Measurements from ENCODE around the gene UGP2.

Gene UGP2

DNA sequence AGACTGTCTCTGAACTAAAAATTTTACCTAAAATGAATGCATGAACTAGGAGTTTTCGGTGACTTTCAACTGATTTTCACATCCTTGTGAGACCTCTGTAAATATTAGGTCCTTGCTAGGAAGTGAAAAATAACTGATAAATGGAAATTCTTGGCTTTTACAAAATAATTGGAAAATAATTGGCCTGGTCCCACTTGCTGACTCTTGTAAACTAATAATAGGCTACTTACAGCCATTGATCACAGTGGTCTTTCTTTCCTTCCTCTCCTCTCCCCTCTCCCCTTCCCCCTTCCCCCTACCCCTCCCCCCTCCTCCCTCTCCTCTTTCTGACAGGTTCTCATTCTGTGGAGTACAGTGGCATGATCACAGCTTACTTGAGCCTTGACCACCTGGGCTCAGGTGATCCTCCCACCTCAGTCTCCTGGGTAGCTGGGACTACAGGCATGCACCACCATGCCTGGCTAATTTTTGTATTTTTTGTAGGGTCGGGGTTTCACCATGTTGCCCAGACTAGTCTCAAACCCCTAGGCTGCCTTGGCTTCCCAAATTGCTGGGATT, 38.3 kb downstream of the UGP2 start:
- TF ChIP-seq CEBPB (IDR thresholded peaks at IDR 0.05): no peak
- TF ChIP-seq, protein P1, sequence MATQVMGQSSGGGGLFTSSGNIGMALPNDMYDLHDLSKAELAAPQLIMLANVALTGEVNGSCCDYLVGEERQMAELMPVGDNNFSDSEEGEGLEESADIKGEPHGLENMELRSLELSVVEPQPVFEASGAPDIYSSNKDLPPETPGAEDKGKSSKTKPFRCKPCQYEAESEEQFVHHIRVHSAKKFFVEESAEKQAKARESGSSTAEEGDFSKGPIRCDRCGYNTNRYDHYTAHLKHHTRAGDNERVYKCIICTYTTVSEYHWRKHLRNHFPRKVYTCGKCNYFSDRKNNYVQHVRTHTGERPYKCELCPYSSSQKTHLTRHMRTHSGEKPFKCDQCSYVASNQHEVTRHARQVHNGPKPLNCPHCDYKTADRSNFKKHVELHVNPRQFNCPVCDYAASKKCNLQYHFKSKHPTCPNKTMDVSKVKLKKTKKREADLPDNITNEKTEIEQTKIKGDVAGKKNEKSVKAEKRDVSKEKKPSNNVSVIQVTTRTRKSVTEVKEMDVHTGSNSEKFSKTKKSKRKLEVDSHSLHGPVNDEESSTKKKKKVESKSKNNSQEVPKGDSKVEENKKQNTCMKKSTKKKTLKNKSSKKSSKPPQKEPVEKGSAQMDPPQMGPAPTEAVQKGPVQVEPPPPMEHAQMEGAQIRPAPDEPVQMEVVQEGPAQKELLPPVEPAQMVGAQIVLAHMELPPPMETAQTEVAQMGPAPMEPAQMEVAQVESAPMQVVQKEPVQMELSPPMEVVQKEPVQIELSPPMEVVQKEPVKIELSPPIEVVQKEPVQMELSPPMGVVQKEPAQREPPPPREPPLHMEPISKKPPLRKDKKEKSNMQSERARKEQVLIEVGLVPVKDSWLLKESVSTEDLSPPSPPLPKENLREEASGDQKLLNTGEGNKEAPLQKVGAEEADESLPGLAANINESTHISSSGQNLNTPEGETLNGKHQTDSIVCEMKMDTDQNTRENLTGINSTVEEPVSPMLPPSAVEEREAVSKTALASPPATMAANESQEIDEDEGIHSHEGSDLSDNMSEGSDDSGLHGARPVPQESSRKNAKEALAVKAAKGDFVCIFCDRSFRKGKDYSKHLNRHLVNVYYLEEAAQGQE (IDR thresholded peaks at IDR 0.05; ENCODE audit: low read depth): no peak
- TF ChIP-seq RAD21 (IDR thresholded peaks at IDR 0.05; ENCODE audit: low read depth): no peak
- TF ChIP-seq, protein P2, sequence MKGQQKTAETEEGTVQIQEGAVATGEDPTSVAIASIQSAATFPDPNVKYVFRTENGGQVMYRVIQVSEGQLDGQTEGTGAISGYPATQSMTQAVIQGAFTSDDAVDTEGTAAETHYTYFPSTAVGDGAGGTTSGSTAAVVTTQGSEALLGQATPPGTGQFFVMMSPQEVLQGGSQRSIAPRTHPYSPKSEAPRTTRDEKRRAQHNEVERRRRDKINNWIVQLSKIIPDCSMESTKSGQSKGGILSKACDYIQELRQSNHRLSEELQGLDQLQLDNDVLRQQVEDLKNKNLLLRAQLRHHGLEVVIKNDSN (IDR thresholded peaks at IDR 0.05): no peak
- TF ChIP-seq YY1 (IDR thresholded peaks at IDR 0.05; ENCODE audit: low read depth): no peak
- no peak for TF ChIP-seq TCF12 (IDR thresholded peaks at IDR 0.05; ENCODE audit: low read depth)
- TF ChIP-seq EP300 (IDR thresholded peaks at IDR 0.05; ENCODE audit: borderline replicate concordance): no peak
- no peak for TF ChIP-seq EGR1 (IDR thresholded peaks at IDR 0.05)
- no peak for TF ChIP-seq ZBTB7A (IDR thresholded peaks at IDR 0.05; ENCODE audit: low read depth)
- TF ChIP-seq TAF1 (IDR thresholded peaks at IDR 0.05; ENCODE audit: low read depth): no peak
- TF ChIP-seq CREB1 (IDR thresholded peaks at IDR 0.05; ENCODE audit: low read depth): no peak
- TF ChIP-seq TEAD4 (IDR thresholded peaks at IDR 0.05): no peak
- no peak for TF ChIP-seq NFIC (IDR thresholded peaks at IDR 0.05)
- TF ChIP-seq, protein P3, sequence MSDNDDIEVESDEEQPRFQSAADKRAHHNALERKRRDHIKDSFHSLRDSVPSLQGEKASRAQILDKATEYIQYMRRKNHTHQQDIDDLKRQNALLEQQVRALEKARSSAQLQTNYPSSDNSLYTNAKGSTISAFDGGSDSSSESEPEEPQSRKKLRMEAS (IDR thresholded peaks at IDR 0.05): no peak
- TF ChIP-seq FOXM1 (IDR thresholded peaks at IDR 0.05; ENCODE audit: borderline replicate concordance, low read depth): no peak

DNA sequence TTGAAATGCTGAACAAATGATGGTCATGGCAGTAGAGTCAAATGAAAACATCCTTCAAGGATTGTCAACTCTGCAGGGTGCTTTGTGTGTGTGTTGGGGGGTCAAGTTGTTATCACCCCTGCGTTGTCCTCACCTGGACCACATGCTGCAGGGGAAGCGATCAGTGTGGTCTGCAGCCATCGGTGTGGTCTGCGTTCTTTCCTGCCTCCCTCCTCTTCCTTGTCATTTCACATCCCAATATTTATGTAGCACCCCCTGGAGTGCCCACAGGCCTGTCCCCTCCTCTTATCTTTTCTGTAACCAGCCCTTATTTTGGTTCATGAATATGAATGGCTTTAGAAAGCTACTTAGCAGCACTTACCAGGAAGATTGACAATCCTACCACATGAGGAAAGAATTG, 38.9 kb downstream of the UGP2 start:
- TF ChIP-seq EGR1 (IDR thresholded peaks at IDR 0.05) (no peak), ZBTB7A (IDR thresholded peaks at IDR 0.05; ENCODE audit: low read depth) (no peak), TEAD4 (IDR thresholded peaks at IDR 0.05) (no peak), CEBPB (IDR thresholded peaks at IDR 0.05) (no peak), TCF12 (IDR thresholded peaks at IDR 0.05; ENCODE audit: low read depth) (no peak), FOXM1 (IDR thresholded peaks at IDR 0.05; ENCODE audit: borderline replicate concordance, low read depth) (no peak), YY1 (IDR thresholded peaks at IDR 0.05; ENCODE audit: low read depth) (no peak), TAF1 (IDR thresholded peaks at IDR 0.05; ENCODE audit: low read depth) (no peak)
- TF ChIP-seq, protein P3 (IDR thresholded peaks at IDR 0.05): no peak
- TF ChIP-seq, protein P1 (IDR thresholded peaks at IDR 0.05; ENCODE audit: low read depth): no peak

DNA sequence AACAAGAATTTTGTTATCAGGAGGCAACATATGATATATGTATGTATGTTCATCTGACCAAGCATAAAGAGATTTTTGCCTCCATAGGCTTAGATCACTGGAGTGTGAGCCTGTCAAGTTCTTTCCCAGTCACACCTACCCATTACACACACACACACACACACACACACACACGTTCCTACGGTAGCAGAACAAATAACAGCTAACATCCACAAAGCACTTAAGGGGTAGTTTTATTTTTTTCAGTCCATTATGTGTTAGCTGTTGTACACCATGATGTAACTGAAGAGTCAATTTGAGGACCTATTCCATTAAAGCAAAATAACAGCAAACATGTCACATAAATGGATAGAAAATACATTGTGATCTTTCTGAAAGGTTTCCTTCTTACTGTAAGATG, 39.5 kb downstream of the UGP2 start:
- TF ChIP-seq, protein P3 (IDR thresholded peaks at IDR 0.05): no peak
- TF ChIP-seq TAF1 (IDR thresholded peaks at IDR 0.05; ENCODE audit: low read depth): no peak
- no peak for TF ChIP-seq TCF12 (IDR thresholded peaks at IDR 0.05; ENCODE audit: low read depth)
- TF ChIP-seq CREB1 (IDR thresholded peaks at IDR 0.05; ENCODE audit: low read depth): no peak
- TF ChIP-seq, protein P2 (IDR thresholded peaks at IDR 0.05): no peak
- TF ChIP-seq ZBTB7A (IDR thresholded peaks at IDR 0.05; ENCODE audit: low read depth): no peak

DNA sequence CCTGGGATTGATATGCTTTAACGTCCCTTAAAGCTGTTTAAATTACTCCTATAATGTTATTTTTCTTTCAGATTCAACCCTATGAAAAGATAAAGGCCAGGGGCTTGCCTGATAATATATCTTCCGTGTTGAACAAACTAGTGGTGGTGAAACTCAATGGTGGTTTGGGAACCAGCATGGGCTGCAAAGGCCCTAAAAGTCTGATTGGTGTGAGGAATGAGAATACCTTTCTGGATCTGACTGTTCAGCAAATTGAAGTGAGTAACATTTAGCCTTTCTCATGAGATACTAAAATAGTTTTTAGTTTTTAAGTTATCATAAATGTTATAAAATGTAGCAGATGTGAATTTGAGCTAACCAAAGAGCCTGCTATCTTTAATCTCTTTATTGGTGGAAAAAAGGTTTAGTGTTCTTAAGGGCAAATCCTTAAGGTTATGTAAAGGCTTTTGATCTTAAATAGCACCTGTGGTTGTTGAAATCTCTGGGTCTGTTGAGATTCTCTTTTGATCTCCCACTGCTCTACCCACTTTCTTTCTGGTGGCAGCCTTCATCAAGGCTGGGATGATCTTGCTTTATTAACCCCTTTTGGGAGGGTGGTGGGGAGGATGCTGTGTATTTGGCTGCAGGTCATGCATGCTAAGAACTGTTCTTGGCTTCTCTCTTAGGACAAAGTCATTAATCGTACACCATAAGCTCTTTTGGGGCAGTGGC, 40.9 kb downstream of the UGP2 start:
- TF ChIP-seq ZBTB7A (IDR thresholded peaks at IDR 0.05; ENCODE audit: low read depth) (no peak), CREB1 (IDR thresholded peaks at IDR 0.05; ENCODE audit: low read depth) (no peak), TEAD4 (IDR thresholded peaks at IDR 0.05) (no peak), RAD21 (IDR thresholded peaks at IDR 0.05; ENCODE audit: low read depth) (no peak), TCF12 (IDR thresholded peaks at IDR 0.05; ENCODE audit: low read depth) (no peak), FOXM1 (IDR thresholded peaks at IDR 0.05; ENCODE audit: borderline replicate concordance, low read depth) (no peak), NFIC (IDR thresholded peaks at IDR 0.05) (no peak), EGR1 (IDR thresholded peaks at IDR 0.05) (no peak), TAF1 (IDR thresholded peaks at IDR 0.05; ENCODE audit: low read depth) (no peak), CEBPB (IDR thresholded peaks at IDR 0.05) (no peak), YY1 (IDR thresholded peaks at IDR 0.05; ENCODE audit: low read depth) (no peak), EP300 (IDR thresholded peaks at IDR 0.05; ENCODE audit: borderline replicate concordance) (no peak)
- TF ChIP-seq, protein P3 (IDR thresholded peaks at IDR 0.05): no peak
- TF ChIP-seq, protein P2 (IDR thresholded peaks at IDR 0.05): no peak
- TF ChIP-seq, protein P1 (IDR thresholded peaks at IDR 0.05; ENCODE audit: low read depth): no peak

Data from Ishikawa (cell line).